Keratinocyte (primary cell): ENCODE data around the gene TNFAIP8.

Experiments
- CTCF ChIP-seq, 3 experiments: IDR thresholded peaks in 1 of 3; conservative IDR thresholded peaks in 1 of 3; optimal IDR thresholded peaks in 1 of 3; 2 replicates in 2 of 3; 3 replicates in 1 of 3; pipeline versions ENCODE3 to v1.5.1; 2011; ENCODE audit warnings: low read length in 3 of 3, mild to moderate bottlenecking in 3 of 3, moderate library complexity in 2 of 3, control low read depth in 1 of 3, inconsistent platforms in 1 of 3; ENCODE audit not compliant: insufficient read depth in 2 of 3; ENCODE audit errors: extremely low read depth in 1 of 3
- EZH2 ChIP-seq: IDR thresholded peaks from one replicate; pipeline ENCODE4 v1.6.1; 2012; ENCODE audit warnings: inconsistent platforms, mild to moderate bottlenecking, low read length, moderate library complexity

GRCh38 chr5:119379942-119380547, 24.2 kb downstream of the TNFAIP8 start:
- TF ChIP-seq EZH2 (no peak), CTCF (optimal IDR thresholded peaks at IDR 0.05 in 1 of 3, IDR thresholded peaks at IDR 0.05 in 1 of 3, conservative IDR thresholded peaks at IDR 0.05 in 1 of 3; ENCODE audit: extremely low read depth in 1 of 3, insufficient read depth in 2 of 3, low read length in 3 of 3) (no peak)
